ENCODE results near the gene OBP2B. TPM values are rescaled to one million over a fixed set of nuclear protein-coding genes. Genes with fewer than 3 reads are reported as not detected.

OBP2B gene
- total RNA-seq, 1 donor from 2014 or later = not detected

DNA sequence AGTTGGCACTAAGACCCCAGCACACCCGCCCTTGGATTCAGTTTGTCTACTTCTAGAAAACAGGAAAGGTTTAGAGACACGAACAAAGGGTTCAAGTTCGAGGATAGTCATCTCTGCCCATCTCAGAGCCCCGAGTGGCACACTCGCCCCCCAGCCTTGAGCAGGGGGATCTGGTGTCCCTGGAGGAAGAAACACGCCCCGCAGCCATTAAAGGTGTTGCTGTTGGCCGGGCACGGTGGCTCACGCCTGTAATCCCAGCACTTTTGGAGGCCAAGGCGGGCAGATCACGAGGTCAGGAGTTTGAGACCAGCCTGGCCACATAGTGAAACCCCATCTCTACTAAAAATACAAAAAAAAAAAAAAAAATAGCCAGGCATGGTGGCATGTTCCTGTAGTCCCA lies 39.4 kb downstream of the OBP2B start:
- DNase-seq (ENCODE audit: low spot score) = peak; percentile 57

DNA sequence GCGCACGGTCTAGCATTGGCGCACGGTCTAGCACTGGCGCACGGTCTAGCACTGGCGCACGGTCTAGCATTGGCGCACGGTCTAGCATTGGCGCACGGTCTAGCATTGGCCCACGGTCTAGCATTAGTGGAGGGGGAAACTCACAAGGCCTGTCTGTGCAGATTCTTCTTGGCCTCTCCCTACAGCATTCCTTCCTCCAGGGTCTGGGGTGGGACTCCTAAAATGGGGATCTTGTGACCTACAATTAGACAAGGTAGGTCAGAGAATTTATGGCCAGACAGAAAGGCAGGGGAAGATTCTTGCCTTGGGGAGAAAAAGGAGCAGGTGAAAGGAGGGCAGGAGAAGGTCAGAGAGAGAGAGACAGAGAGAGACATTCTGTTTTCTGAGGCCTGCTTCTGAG lies 39.9 kb downstream of the OBP2B start:
- no peak for DNase-seq (ENCODE audit: low spot score)

DNA sequence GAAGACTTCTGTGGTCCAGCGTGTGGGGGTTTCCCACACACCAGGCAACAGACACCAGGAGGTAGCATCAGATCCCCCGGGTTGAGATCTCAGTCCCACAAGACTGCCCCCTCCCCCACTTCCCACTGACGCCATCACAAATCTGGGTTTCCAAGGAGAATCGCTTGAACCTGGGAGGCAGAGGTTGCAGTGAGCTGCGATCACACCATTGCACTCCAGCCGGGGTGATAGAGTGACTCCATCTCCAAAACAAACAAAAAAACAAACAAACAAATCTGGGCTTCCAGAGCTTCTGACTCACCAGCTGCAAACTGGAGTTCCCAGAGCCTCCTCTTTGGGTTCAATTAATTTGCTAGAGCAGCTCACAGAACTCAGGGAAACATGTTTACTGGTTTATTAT lies 40.6 kb downstream of the OBP2B start:
- DNase-seq (ENCODE audit: low spot score) = no peak

GRCh38 chr9:133167769-133168168 lies 41.3 kb downstream of the OBP2B start:
- no peak for DNase-seq (ENCODE audit: low spot score)

DNA sequence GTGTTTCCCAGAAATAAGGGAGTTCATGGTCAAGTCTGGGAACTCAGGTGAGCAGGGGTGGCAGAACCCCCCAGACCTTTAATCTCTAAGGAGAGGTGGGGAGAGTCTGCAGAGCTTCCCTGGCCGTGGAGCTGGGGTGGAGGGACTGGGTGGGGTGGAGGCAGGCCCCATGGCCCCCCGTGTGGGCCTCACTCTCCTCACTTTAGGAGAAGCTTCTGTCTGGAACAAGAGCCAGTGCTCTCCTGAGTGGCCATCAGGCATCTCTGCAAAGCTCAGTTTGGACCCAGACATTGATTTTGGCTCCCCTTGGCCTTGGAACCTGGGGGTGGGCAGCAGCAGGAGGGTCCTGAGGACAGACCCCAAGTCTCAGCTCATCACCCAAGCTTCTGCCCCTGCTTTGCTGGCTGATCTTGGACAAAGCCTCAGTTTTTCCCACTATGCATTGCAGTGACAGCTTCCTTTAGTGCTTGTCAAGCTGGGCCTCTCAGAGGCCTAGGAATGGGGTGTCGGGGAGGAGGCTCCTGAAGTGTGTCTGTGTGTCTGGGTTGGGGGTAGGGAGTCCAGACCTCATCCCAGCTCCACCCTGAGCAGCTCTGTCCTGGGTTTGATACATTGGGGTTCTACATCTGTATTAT lies 41.8 kb downstream of the OBP2B start:
- DNase-seq (ENCODE audit: low spot score) = no peak

- DNase-seq (ENCODE audit: low spot score) = no peak
Observed at GRCh38 chr9:133166392-133166791, 42.7 kb downstream of the OBP2B start.

GRCh38 chr9:133165452-133165730 lies 43.7 kb downstream of the OBP2B start:
- no peak for DNase-seq (ENCODE audit: low spot score)

DNA sequence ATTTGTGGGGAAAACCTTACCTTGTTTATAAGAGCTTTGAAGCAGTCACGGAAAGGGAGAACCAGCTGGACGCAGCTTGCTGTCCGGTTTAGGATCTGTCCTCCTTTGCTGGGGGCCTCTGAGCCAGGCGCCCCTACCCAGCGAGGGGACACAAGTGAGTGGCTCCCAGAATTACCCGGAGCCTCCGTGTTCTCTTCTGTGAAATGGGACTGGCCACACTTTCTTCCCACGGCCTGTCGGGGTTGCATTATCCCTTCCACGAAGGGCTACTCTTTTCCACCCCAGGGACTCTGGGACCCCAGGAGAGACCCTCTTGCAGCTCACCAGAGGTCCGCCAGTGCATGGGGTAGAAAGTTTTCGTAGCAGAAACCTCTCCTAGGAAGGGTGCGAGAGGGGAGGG lies 44.9 kb downstream of the OBP2B start:
- no peak for DNase-seq (ENCODE audit: low spot score)

DNA sequence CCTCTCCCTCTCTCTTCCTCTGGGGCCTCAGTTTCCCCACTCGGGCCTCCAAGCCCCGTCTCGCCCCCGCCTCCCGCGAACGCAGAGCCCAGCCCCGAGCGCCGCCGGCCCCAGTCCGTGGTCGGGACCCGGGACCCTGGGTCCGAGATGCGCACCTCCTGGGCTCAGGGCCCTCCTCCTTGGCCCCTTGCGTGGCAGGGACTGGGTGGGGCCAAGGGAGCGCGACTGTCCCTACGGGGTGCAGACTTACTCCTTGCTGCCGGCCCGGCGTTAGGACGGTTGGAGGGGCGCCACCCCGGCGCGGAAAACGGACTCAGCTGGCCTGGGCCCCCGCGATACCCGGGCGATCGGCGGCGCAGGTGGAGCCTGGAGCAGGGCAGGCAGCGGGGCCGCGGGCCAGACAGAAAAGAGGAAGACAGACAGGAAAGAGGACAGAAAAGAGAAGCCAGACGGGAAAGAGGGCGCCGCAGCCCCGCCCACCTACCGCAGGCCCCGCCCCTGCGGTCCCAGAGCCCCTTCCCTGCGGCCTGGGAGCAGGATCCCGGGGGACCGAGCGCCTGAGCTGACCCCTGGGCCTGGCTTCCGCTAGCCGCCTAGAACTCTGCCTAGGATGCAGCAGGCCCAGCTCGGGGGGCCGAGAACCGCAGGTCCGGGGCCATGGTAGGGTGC lies 45.4 kb downstream of the OBP2B start, which contains the start of gene GBGT1:
TSS of gene GBGT1 (minus strand) at position 411 of the 669 bp plus-strand sequence. CDS start 1,502 bp downstream, outside the sequence.
- DNase-seq (ENCODE audit: low spot score) = no peak

- no peak for DNase-seq (ENCODE audit: low spot score)
Observed at GRCh38 chr9:133162861-133163503, 46.1 kb downstream of the OBP2B start.

GRCh38 chr9:133161547-133161950 lies 47.5 kb downstream of the OBP2B start:
- DNase-seq (ENCODE audit: low spot score) = no peak

GRCh38 chr9:133160742-133161546 lies 48.1 kb downstream of the OBP2B start:
- no peak for DNase-seq (ENCODE audit: low spot score)

DNA sequence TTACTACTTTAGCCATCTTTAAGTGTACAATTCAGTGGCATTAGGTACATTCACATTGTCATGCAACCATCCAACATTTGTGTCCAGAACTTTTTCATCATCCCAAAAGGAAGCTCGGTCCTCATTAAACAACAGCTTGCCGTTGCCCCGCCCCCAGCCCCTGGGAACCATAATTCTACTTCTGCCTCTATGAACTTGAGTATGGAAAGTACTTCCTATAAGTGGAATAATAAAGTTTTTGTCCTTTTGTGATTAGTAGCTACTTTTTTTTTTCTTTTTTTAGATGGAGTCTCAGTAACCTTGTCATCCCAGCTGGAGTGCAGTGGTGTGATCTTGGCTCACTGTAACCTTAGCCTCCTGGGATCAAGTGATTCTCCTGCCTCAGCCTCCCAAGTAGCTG lies 50.4 kb downstream of the OBP2B start:
- DNase-seq (ENCODE audit: low spot score) = no peak

Other genes with a start within 250 kb of the OBP2B start
- gene GFI1B, start 230.6 kb downstream of the OBP2B start, total RNA-seq = not detected
- 32.3 TPM for gene GTF3C5, start 178.3 kb downstream of the OBP2B start, total RNA-seq
- 2.2 TPM for gene CEL, start 147.3 kb downstream of the OBP2B start, total RNA-seq
- gene RALGDS, start 88.0 kb downstream of the OBP2B start, total RNA-seq = 58.4 TPM
- 25.1 TPM for gene GBGT1, start 45.3 kb downstream of the OBP2B start, total RNA-seq
- gene ABO, start 66.0 kb upstream of the OBP2B start, total RNA-seq = 2.3 TPM
- 15.8 TPM for gene SURF6, start 126.9 kb upstream of the OBP2B start, total RNA-seq
- gene MED22, start 138.9 kb upstream of the OBP2B start, total RNA-seq = 25.6 TPM
- gene RPL7A, start 139.0 kb upstream of the OBP2B start, total RNA-seq = 1,535 TPM
- 30.8 TPM for gene SURF1, start 147.2 kb upstream of the OBP2B start, total RNA-seq
- 13.5 TPM for gene SURF2, start 147.3 kb upstream of the OBP2B start, total RNA-seq
- gene SURF4, start 166.8 kb upstream of the OBP2B start, total RNA-seq = 211 TPM
- gene STKLD1, start 167.1 kb upstream of the OBP2B start, total RNA-seq = not detected
- gene REXO4, start 208.8 kb upstream of the OBP2B start, total RNA-seq = 13.1 TPM
- 0.64 TPM for gene ADAMTS13, start 213.1 kb upstream of the OBP2B start, total RNA-seq